Liver (tissue), 3 donors: Measurements from ENCODE around the gene GALNT17.

ENCODE experiments used
- CTCF ChIP-seq: fragments of 150-350 bp; IDR thresholded peaks from 2 replicates; pipeline ENCODE4 v1.5.1; 2017; ENCODE audit warnings: improper control_type of control experiment, low read depth, low read length; ENCODE audit not compliant: missing input control
- FOXA1 ChIP-seq: IDR thresholded peaks from 2 replicates; pipeline ENCODE4 v1.6.1; 2016; ENCODE audit warnings: antibody characterized with exemption
- HNF4G ChIP-seq: IDR thresholded peaks from 2 replicates; pipeline ENCODE4 v1.6.1; 2016; ENCODE audit warnings: antibody characterized with exemption
- NR2F2 ChIP-seq: IDR thresholded peaks from 2 replicates; pipeline ENCODE4 v1.6.1; 2016; ENCODE audit warnings: antibody characterized with exemption
- RAD21 ChIP-seq, 2 donors: IDR thresholded peaks; 2 replicates each; pipeline ENCODE4 v1.6.1; 2016; ENCODE audit warnings: antibody characterized with exemption in 2 of 2, mild to moderate bottlenecking in 2 of 2
- REST ChIP-seq: IDR thresholded peaks from 2 replicates; pipeline ENCODE4 v1.6.1; 2016; ENCODE audit warnings: antibody characterized with exemption, mild to moderate bottlenecking
- SP1 ChIP-seq: IDR thresholded peaks from 2 replicates; pipeline ENCODE4 v1.6.1; 2018; ENCODE audit warnings: antibody characterized with exemption, mild to moderate bottlenecking
- TAF1 ChIP-seq: conservative IDR thresholded peaks from 2 replicates; pipeline ENCODE4 v1.6.1; 2016; ENCODE audit warnings: antibody characterized with exemption, mild to moderate bottlenecking
- YY1 ChIP-seq: IDR thresholded peaks from 2 replicates; pipeline ENCODE4 v1.6.1; 2016; ENCODE audit warnings: antibody characterized with exemption, mild to moderate bottlenecking
- TF ChIP-seq, protein P1 (sequence below): IDR thresholded peaks from 2 replicates; pipeline ENCODE4 v1.6.1; 2016; ENCODE audit warnings: antibody characterized with exemption
- donor health status: healthy.
- donor health status: healthy.

DNA sequence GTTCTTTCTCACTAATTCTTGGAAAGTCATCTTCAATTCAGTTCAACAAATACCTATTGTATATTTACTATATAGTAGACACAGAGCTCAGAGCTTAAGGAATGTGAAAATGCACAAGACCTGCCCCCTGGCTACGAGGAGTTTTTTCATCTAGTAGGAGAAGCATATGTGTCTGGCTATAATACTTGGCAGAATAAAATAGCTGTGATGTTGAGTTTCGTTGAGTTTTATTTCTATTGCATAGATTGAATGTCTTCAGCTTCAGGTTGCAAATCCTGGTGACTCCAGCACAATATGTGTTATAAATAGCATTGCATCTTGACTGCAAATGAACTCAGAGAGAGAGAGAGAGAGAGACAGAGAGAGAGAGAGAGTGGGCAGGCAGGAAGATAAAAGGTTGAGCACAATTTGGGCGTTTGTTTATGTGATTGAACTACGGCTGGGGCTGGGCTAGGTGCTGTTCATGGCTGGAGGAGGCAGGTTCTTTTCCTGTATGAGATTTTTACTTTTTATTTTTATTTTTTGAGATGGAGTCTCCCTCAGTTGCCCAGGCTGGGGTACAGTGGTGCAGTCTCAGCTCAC, 229.6 kb downstream of the GALNT17 start:
- TF ChIP-seq TAF1 = no peak
- TF ChIP-seq, protein P1, sequence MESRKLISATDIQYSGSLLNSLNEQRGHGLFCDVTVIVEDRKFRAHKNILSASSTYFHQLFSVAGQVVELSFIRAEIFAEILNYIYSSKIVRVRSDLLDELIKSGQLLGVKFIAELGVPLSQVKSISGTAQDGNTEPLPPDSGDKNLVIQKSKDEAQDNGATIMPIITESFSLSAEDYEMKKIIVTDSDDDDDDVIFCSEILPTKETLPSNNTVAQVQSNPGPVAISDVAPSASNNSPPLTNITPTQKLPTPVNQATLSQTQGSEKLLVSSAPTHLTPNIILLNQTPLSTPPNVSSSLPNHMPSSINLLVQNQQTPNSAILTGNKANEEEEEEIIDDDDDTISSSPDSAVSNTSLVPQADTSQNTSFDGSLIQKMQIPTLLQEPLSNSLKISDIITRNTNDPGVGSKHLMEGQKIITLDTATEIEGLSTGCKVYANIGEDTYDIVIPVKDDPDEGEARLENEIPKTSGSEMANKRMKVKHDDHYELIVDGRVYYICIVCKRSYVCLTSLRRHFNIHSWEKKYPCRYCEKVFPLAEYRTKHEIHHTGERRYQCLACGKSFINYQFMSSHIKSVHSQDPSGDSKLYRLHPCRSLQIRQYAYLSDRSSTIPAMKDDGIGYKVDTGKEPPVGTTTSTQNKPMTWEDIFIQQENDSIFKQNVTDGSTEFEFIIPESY = no peak
- TF ChIP-seq CTCF = no peak
- no peak for TF ChIP-seq RAD21 (IDR thresholded peaks at IDR 0.05)
- TF ChIP-seq HNF4G = no peak
- no peak for TF ChIP-seq YY1
- no peak for TF ChIP-seq NR2F2
- TF ChIP-seq FOXA1 = no peak
- TF ChIP-seq REST = no peak
- no peak for TF ChIP-seq SP1
